Lower leg skin (tissue), 3 donors: Measurements from ENCODE around the gene CBLN1.
"Not testable (repeated sequence)": the region's sequence is repeated elsewhere in the genome, so short reads cannot be mapped to it uniquely, and the experiment has no call there.

Source experiments
- CTCF ChIP-seq, 3 donors: fragments of 450-650 bp; IDR thresholded peaks; one replicate each; pipeline ENCODE4 v1.5.1; 2016; ENCODE audit warnings: antibody characterized with exemption in 3 of 3, mild to moderate bottlenecking in 3 of 3, moderate library complexity in 2 of 3
- POLR2A ChIP-seq, 2 donors: fragments of 450-650 bp; IDR thresholded peaks; one replicate each; pipeline ENCODE4 v1.6.1; 2016 to 2017; ENCODE audit warnings: antibody characterized with exemption in 2 of 2, mild to moderate bottlenecking in 1 of 2, moderate library complexity in 1 of 2

GRCh38 chr16:49228335-49228734 is 53.3 kb downstream of the CBLN1 start:
- TF ChIP-seq CTCF, POLR2A (IDR thresholded peaks at IDR 0.05): not testable (repeated sequence)
